CD1c-positive myeloid dendritic cell (primary cell): ENCODE measurements around the gene MTMR3.
"Not testable (repeated sequence)": the region's sequence is repeated elsewhere in the genome, so short reads cannot be mapped to it uniquely, and the experiment has no call there.

Source experiments
- DNase-seq: peaks from one replicate; pipeline ENCODE4 v3.0.0-alpha.2; 2016; ENCODE audit errors: extremely low spot score

Gene MTMR3

GRCh38 chr22:30048681-30049080, 165.7 kb downstream of the MTMR3 start:
- no peak for DNase-seq

- no peak for DNase-seq
These were observed 171.2 kb downstream of the MTMR3 start for GRCh38 chr22:30054067-30054763.

DNA sequence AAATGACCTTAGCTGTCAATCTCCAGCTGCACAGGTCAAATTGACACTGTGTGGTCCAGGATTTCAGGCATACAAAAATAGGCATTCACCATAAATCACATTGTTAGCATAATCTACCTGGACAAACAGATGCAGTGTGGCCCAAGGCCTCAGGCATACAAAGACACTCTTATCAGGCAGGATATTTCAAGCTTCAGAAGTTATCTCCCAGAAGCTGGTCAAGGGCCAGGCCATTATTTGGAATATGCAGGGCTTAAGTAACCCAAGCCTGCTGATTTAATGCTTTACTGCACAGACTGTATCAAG, 171.7 kb downstream of the MTMR3 start:
- no peak for DNase-seq

DNA sequence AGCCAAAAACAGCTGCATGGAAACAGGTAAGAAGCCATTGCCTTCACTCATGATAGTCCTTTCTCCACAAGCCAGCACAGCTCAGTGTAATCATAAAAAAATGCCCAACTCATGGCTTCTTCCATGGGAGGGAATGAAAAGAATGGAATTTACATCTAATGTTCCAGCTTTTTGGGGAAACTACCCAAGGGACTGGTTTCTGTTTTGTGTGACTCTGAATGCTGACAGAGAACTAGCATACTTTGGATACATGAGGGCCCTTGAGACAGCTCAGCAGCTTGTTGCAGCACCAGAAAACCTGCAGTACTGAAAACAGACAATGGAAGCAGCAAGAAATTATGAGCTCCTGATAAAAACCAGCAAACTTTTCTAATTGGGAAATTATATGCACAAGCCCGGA, 173.0 kb downstream of the MTMR3 start:
- DNase-seq, result no peak

GRCh38 chr22:30057375-30057774, 174.4 kb downstream of the MTMR3 start:
- no peak for DNase-seq

GRCh38 chr22:30059346-30060020, 176.5 kb downstream of the MTMR3 start:
- not testable (repeated sequence) for DNase-seq

DNA sequence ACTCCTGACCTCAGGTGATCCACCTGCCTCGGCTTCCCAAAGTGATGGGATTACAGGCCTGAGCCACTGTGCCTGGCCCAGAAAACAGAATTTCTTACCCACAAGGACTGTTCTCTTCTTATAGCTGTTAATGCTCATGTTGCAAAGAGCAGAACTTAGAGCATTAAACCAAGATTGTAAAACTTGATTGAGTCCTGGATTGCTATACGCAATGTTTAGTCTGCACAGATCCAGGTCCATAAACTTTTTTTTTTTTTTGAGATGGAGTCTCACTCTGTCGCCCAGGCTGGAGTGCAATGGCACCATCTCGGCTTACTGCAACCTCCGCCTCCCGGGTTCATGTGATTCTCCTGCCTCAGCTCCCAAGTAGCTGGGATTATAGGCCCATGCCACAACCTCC, 178.1 kb downstream of the MTMR3 start:
- not testable (repeated sequence) for DNase-seq

GRCh38 chr22:30062259-30062658, 179.3 kb downstream of the MTMR3 start:
- no peak for DNase-seq

- DNase-seq, result no peak
These were observed 180.0 kb downstream of the MTMR3 start for GRCh38 chr22:30062950-30063349.

DNA sequence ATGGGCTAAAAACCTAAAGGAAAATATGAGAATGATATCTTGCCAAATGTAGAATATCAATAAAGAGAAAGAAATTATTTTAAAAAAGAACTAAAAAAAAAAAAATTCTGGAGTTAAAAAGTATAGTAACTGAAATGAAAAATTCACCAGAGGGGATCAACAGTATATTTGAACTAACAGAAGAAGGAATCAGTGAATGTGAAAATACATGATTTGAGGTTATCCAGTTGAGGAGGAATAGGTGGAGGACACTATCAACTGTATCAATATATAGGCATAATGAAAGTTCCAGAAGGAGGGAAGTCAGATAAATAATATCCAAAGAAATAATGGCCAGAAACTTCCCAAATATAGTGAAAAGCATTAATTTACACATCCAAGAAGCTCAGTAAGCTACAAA, 181.2 kb downstream of the MTMR3 start:
- no peak for DNase-seq

DNA sequence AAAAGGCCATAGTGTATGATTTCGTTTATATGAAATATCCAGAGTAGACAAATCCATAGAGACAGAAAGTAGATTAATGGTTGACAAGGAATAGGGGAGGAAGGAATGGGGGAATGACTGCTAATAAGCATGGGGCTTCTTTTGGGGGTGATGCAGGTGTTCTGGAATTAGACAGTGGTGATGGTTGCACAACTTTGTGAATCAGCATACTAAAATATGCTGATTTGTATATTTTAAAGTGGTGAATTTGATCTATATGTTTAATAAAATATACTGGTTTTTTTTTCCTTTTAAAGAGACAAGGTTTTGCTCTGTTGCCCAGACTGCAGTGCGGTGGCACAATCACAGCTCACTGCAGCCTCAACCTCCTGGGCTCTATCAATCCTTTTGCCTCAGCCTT, 190.8 kb downstream of the MTMR3 start:
- no peak for DNase-seq

GRCh38 chr22:30074147-30074546, 191.2 kb downstream of the MTMR3 start:
- DNase-seq, result no peak

DNA sequence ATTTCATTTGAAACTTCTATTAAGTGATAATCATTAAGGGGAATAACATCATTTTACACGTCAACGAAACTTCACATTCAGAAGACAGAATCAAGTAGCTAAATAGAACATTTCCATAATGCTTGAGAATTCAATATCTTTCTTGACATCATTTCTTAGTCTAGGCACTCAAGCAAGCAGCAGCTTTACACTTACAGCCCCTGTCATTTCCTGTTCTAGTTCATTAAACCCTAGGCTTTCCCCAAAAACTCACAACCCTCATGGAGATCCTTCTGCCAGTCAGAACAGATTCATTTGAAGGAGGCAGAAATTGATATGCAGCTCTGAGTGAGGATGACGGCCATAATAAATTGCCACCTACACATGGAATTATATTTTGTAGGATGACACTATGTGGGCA, 192.0 kb downstream of the MTMR3 start:
- no peak for DNase-seq

GRCh38 chr22:30077279-30077880, 194.4 kb downstream of the MTMR3 start:
- no peak for DNase-seq

DNA sequence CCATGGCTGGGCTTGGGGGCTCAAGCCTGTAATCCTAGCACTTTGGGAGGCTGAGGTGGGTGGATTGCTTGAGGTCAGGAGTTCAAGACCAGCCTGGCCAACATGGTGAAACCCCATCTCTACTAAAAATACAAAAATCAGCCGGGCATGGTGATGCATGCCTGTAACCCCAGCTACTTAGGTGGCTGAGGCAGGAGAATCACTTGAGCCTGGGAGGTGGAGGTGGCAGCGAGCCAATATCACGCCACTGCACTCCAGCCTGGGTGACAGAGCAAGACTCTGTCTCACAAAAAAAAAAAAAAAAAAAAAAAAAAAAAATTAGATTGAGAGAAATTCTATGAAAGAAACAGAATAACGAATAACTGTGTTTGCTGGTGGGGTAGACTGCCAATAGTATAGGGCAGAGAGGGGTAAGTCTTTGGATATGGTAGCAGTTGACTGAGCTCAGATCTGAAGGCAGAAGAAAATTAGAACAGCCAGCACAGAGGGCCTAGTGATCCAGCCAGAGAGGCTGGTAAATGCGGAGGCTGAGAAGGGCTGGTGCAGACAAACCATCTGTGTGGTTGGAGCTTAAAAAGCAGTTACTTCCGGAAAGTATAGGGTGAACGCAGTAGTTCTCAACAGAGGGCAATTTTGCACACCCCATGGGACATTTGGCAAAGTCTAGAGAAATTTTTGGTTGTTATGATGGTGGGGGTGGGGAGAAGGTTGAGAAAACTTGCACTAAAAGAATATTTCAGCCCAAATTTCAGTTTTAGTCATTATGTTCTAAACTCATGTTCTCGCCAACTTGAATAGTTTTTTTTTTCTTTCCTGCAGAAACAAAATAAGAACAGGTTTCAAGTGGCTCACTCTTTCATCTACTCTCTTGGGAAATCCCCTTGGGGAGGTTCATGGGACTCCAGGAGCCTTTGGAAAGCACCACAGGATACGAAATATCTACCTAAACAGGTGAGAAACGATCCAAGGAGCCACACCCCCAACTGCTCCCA, 195.6 kb downstream of the MTMR3 start:
- DNase-seq, result no peak

DNA sequence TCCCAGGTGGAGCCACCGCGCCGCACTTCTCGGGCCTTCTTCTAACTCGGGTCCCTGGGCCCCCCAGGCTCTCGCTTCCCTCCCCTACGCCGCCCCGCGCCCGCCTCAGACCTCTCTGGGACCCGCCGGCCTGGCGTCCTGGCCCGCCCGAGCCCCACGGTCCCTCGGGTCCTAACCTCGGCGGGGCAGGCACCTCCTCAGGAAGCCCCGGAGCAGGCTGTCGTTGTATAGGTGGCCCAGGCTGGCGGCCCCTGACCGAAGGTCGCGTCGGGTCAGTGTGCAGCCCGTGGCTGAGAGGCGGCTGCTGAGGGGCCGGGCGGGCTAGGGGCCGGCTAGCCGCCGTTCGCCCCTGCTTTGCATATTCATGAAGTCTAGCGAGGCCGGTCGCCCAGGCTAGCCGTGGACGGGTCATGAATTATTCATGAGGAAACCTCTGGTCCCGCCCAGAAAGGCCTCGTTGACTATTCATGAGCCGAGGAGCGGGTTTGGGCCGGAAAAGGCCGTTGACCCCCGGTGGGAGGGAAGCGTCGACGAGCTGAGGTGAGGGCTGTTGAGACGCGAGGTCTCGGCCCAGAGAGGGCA, 197.1 kb downstream of the MTMR3 start, which contains the start of gene HORMAD2:
TSS of gene HORMAD2 (plus strand) at position 513 of the 582 bp plus-strand sequence. CDS start 13,489 bp downstream, outside the sequence.
- peak; percentile 33 for DNase-seq
